NCI-H446 treated with DMSO at 0.1 percent for 48 hours (cell line): ENCODE results near the gene ADGRG7.

Experiments used
- DNase-seq: peaks from one replicate; lab custom pipeline; 2025; lab: John Stamatoyannopoulos, UW

Gene ADGRG7

DNA sequence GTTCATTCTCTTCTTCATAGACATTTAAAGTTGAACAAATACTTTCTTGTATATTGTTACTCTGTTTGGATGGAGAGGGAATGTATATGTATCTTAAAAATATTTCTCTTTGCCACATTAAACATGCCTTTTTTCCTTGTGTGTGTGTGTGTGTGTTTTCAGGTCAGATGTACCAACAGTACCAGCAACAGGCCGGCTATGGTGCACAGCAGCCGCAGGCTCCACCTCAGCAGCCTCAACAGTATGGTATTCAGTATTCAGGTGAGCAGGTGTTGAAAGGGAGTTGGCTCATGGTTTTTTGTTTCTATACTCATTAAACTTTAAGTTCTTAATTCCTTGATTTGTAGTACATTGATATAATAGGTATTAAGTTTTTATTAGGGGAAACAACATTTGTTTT is 135.3 kb downstream of the ADGRG7 start:
- no peak for DNase-seq
